Measurements from ENCODE around the gene SCARF2.

DNA sequence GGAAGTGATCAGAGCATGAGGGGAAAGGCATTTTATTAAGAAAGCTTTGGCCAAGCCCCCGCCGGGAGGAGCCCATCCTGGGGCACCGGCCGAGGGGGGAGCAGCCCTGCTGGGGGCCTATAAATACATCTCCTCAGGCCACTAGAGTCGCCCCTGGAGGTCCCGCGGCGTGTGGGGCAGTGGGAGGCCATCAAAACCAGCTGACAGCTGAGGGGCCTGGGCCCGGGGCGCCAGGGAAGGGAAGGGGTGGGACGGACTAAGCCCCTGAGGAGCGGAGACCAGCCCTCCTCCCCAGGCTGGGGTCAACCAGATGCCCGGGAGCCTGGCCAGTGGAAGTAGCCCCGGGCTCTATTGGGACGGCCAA lies 13.1 kb downstream of the SCARF2 start:
- no peak for TF ChIP-seq EZH2 (IDR thresholded peaks at IDR 0.05; ENCODE audit: low read length, unreplicated experiment)
- TF ChIP-seq, protein P1, sequence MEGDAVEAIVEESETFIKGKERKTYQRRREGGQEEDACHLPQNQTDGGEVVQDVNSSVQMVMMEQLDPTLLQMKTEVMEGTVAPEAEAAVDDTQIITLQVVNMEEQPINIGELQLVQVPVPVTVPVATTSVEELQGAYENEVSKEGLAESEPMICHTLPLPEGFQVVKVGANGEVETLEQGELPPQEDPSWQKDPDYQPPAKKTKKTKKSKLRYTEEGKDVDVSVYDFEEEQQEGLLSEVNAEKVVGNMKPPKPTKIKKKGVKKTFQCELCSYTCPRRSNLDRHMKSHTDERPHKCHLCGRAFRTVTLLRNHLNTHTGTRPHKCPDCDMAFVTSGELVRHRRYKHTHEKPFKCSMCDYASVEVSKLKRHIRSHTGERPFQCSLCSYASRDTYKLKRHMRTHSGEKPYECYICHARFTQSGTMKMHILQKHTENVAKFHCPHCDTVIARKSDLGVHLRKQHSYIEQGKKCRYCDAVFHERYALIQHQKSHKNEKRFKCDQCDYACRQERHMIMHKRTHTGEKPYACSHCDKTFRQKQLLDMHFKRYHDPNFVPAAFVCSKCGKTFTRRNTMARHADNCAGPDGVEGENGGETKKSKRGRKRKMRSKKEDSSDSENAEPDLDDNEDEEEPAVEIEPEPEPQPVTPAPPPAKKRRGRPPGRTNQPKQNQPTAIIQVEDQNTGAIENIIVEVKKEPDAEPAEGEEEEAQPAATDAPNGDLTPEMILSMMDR (conservative IDR thresholded peaks at IDR 0.05; ENCODE audit: low read depth, low read length), result no peak
- TF ChIP-seq EZH2phosphoT487 (IDR thresholded peaks at IDR 0.05; ENCODE audit: borderline replicate concordance, low read length), result no peak

All from PC-3 (cell line).